ENCODE measurements around the gene OR4E2.
"Not testable (repeated sequence)": the region's sequence is repeated elsewhere in the genome, so short reads cannot be mapped to it uniquely, and the experiment has no call there.

OR4E2 gene

GRCh38 chr14:21653331-21653885 is at the start of gene OR4E2:
Gene OR4E2, plus strand, starts transcription at chr14:21653835. Its CDS starts 11,248 bp downstream, at chr14:21665083.
- no peak for DNase-seq

GRCh38 chr14:21612324-21612723 is 41.3 kb upstream of the OR4E2 start:
- DNase-seq: no peak

GRCh38 chr14:21614240-21614639 is 39.4 kb upstream of the OR4E2 start:
- DNase-seq: no peak

GRCh38 chr14:21617614-21618013 is 36.0 kb upstream of the OR4E2 start:
- no peak for DNase-seq

GRCh38 chr14:21626491-21627230 is 27.0 kb upstream of the OR4E2 start:
- DNase-seq: no peak

- not testable (repeated sequence) for DNase-seq
Measured at GRCh38 chr14:21630503-21630902, 23.1 kb upstream of the OR4E2 start.

GRCh38 chr14:21631084-21631483 is 22.6 kb upstream of the OR4E2 start:
- DNase-seq: no peak

GRCh38 chr14:21634840-21635239 is 18.8 kb upstream of the OR4E2 start, which contains the start of gene OR10G2:
Gene OR10G2, minus strand, starts transcription at chr14:21634940. Its CDS starts 98 bp downstream, at chr14:21634842.
- no peak for DNase-seq

GRCh38 chr14:21642683-21643082 is 11.0 kb upstream of the OR4E2 start:
- DNase-seq: no peak

- DNase-seq: no peak
Measured at GRCh38 chr14:21643407-21643806, 10.2 kb upstream of the OR4E2 start.

GRCh38 chr14:21647380-21647779 is 6.3 kb upstream of the OR4E2 start:
- DNase-seq: no peak

- no peak for DNase-seq
Measured at GRCh38 chr14:21652209-21652808, 1.3 kb upstream of the OR4E2 start.

GRCh38 chr14:21654215-21654614 is 580 bp downstream of the OR4E2 start:
- no peak for DNase-seq

GRCh38 chr14:21656980-21657379 is 3.3 kb downstream of the OR4E2 start:
- no peak for DNase-seq

GRCh38 chr14:21668377-21668776 is 14.7 kb downstream of the OR4E2 start:
- no peak for DNase-seq

GRCh38 chr14:21669284-21669683 is 15.6 kb downstream of the OR4E2 start:
- no peak for DNase-seq

GRCh38 chr14:21671371-21671770 is 17.7 kb downstream of the OR4E2 start:
- DNase-seq: no peak

- no peak for DNase-seq
Measured at GRCh38 chr14:21672116-21672515, 18.5 kb downstream of the OR4E2 start.

GRCh38 chr14:21673718-21674117 is 20.1 kb downstream of the OR4E2 start, which contains the start of gene OR4E1:
Gene OR4E1, minus strand, starts transcription at chr14:21673818. Its CDS starts 2,883 bp downstream, at chr14:21670935.
- no peak for DNase-seq

GRCh38 chr14:21675566-21675965 is 21.9 kb downstream of the OR4E2 start:
- no peak for DNase-seq

GRCh38 chr14:21680072-21680471 is 26.4 kb downstream of the OR4E2 start:
- no peak for DNase-seq

GRCh38 chr14:21686468-21686867 is 32.8 kb downstream of the OR4E2 start:
- DNase-seq: no peak

- DNase-seq: no peak
Measured at GRCh38 chr14:21694425-21694824, 40.8 kb downstream of the OR4E2 start.

- DNase-seq: not testable (repeated sequence)
Measured at GRCh38 chr14:21697662-21698061, 44.0 kb downstream of the OR4E2 start.

All from NCI-H748 treated with DMSO at 0.1 percent for 48 hours (cell line).